ENCODE data around the gene CCL4L2.
"Not testable (repeated sequence)": the region's sequence is repeated elsewhere in the genome, so short reads cannot be mapped to it uniquely, and the experiment has no call there.

The CCL4L2 gene

DNA sequence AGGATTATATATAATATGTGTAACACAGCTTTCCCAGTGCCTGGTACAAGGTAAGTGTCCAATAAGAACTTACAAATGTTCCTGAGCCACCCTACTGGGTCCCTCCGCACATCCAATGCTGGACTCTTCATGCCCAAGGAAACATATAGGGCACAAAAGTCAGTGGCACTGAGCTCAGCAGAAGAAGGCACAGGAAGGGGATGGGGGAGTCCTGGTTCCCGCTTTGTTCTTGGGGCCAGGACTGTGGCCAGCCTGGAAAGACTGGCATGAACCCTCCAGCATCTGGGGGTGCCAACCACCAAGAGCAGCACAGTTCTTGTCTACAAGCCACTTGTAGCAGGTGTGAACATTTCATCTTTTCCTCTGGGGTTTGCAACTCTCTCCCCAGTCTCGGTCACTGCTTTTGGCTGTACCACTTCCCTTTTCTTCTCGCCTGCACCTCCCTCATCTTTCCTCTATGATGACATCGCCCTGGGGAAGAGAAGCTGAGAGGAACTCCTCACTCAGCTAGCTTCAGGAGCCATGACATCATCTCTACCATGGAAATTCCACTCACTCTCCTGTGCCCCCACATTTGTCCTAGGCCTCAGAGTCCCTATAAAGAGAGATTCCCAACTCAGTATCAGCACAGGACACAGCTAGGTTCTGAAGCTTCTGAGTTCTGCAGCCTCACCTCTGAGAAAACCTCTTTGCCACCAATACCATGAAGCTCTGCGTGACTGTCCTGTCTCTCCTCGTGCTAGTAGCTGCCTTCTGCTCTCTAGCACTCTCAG, at the start of gene CCL4L2:
Gene CCL4L2 (plus strand): TSS at position 625 of the 773 bp plus-strand sequence.
- not testable (repeated sequence) for DNase-seq

DNA sequence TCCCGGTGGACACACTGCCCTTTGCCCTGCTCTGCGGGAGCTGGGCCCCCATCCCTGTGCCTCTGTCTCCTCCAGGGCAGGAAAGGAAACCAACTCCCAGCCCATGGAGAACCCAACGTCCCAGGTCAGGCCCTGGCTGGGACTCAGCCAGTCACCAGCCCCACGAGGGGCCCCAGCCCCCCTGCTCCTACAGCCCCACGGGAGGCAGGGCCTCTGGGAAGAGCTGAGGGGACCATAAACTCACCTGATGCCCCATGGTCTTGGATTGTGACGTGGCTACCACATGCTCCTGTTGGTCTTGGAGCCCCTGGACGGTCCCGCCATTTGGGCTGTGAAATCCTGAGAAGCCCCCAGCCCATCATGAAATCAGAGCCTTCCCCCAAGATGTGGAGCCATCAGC, 42.0 kb upstream of the CCL4L2 start:
- in situ Hi-C loops (cut with HindIII; ENCODE audit: low pct_ligation_motif_present, low pct_unique_long_range_greater_than_20kb, low sequenced_read_pairs); DNase-seq: not testable (repeated sequence)

More for the DNA sequence above, at the start of gene CCL4L2:
- in situ Hi-C loops (cut with HindIII; ENCODE audit: low pct_ligation_motif_present, low pct_unique_long_range_greater_than_20kb, low sequenced_read_pairs): not testable (repeated sequence)

DNA sequence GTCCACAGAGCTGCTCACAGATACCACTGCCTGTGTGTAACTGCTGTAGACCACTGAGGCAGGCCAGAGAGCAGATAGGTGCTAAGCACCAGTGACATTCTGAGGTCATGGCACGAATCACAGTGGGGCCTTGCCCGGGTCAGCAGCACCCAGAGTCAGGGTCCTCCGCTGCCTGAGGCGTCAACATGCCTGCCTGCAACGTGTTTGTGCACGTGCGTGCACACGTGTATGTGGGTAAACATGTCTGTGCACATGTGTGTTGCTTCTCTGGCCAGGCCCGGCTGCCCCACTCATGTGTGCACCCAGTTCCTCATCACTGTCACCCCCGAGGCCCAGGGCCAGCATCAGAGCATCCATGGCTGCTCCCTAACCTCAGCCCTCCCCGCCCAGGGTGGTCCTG, 34.3 kb upstream of the CCL4L2 start, which contains the start of gene TBC1D3B:
Gene TBC1D3B (minus strand): TSS at position 101 of the 400 bp plus-strand sequence. CDS start 1,586 bp downstream, outside the sequence.
- in situ Hi-C loops (cut with HindIII; ENCODE audit: low pct_ligation_motif_present, low pct_unique_long_range_greater_than_20kb, low sequenced_read_pairs); DNase-seq: not testable (repeated sequence)

DNA sequence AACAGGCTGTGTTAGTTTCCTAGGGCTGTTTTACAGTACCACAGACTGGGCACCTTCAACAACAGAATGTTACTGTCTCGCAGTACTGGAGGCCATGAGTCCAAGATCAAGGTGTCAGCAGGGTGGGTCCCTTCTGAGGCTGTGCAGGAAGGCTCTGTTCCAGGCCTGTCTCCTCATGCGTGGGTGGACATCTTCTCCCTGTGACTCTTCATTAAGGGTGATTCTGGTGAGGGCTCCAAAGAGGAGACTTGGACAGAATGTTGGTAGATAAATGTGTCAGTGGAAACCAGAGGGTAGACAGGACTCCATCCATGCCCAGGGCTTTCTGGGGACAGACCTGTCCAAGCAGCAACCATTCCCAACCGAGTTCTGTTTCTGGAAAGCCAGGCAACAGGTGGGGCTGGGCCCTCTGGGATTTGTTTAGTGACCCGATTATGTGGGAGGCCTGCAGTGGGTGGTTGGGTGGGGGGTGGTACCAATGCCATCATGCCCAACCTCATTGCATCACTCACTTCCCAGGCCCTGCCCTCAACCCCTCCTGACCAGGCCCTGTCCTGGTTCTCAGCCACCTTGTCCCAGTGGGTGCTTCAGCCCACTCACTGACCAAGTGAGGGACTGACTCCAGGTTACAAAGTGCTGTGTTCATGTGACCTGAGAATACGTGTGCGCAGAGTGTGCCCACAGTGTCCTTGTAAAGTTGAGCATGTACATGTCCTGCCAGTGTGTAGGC, 29.3 kb upstream of the CCL4L2 start:
- in situ Hi-C loops (cut with HindIII; ENCODE audit: low pct_ligation_motif_present, low pct_unique_long_range_greater_than_20kb, low sequenced_read_pairs); DNase-seq: not testable (repeated sequence)

DNA sequence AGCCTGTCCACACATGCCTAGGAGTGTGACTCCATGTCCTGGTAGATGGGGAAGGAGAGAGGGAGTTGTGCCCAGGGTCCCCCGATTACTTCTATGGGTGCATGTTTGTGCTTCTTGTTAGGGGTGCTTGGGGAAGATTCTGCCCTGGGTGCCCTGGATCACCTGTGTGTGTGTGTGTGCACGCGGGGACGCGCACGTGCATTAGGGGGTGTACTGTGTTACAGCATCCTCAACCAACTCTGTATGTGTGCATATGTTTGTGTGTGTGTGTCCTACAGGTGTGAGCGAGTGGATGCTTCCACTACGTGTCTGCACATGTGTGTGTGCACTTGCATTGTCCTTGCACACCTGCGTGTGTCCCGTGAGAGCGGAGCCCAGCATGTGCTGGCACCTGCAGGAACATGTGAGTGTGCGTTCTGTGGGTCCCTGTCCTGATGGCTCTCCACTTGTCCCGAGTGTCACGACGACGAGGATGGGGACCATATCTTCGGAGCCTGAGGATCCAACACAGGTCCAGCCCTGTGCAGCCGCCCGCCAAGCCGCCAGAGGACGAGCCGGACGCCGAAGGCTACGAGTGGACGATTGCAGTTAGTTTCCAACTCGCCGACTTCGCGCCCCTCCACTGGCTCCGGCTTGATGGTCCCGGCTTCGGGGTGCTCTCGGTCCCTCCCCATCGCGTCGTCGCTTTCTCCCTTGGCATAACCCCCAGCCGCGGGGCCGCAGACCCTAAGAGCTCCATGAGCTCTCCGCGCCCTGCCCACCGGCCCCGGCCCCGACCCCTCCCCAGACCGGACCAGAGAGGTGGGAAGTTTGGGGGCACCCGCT, 28.5 kb upstream of the CCL4L2 start:
- DNase-seq: no peak
- in situ Hi-C loops (cut with HindIII; ENCODE audit: low pct_ligation_motif_present, low pct_unique_long_range_greater_than_20kb, low sequenced_read_pairs): no loop called here

DNA sequence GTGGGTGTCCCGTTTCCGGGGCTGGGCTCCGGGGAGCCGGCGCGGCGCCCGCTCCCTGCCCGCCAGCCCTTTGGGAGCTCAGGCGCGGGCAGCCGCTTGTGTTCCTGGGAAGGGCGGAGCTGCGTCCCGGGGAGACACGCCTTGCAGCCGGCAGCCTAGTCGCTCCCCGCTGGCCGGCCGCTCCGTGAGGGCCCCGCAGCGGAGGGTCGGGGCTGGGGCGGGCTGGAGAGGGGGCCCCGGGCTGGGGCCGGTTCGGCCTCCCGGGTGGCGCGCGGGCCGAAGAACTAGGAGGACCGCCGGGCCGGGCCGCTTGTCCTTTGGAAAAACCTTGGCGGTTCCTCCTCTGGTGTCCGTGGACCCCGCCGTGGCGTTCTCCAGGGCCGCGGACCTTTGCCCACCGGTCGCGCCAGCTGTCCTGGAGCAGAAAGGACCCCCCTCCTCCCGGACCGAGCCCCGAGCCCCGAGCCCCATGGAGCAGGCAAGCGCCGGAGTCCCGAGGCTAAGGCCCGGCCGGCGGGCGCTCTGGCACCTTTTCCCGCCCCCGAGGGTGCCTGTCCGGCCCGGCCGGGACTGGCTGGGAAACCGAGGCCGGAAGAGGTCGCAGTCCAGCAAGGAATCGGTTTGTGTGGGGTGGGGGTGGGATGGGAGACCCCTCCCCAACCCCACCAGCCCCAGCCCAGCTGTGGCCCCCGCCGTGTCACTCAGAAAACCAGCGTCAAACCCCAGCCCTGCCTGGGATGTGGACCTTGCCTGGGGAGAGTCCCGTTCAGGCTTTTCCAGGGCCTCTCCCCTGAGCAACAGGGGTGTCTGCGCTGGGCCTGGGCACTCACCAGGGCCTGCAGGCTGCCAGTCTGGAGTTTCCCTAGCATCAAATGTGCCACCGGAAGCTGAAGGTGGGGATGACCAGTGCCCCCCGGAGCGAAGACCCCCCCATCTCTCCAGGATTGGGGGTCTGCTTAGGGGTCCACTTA, 27.6 kb upstream of the CCL4L2 start:
- peak; percentile 50 for DNase-seq
- in situ Hi-C loops (cut with HindIII; ENCODE audit: low pct_ligation_motif_present, low pct_unique_long_range_greater_than_20kb, low sequenced_read_pairs): no loop called here

DNA sequence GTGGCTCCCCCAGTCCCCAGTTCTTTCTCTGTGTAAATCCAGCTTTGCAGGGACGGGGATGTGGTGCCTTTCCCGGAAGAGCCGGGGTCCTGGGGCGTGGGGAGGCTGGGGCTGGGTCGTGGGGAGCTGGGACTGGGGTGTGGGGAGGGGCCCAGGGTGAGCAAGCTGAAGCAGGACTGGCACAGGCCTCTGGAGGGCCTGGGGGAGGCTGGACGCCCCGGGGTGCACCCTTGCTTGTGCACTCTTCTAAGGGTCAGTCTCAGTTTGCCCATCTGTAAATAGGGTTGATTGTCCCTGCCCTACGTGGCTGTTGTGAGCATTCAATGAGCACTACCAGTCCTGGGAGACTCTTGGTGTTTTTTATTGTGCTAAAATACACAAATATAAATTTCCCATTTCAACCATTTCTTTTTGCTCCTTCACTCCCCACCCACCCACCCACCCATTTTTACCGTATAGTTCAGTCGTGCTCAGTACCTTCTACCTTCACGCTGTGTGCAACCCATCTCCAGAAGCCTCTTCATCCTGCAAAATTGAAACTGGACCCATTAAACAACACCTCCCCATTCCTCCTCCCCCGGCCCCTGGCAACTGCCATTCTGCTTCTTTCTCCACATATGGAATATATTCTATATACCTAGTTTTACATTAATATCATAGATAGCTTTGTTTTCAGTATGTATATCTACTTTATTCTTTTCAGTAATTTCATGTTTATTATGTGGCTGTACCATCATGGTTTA, 26.7 kb upstream of the CCL4L2 start:
- in situ Hi-C loops (cut with HindIII; ENCODE audit: low pct_ligation_motif_present, low pct_unique_long_range_greater_than_20kb, low sequenced_read_pairs): no loop called here
- no peak for DNase-seq

DNA sequence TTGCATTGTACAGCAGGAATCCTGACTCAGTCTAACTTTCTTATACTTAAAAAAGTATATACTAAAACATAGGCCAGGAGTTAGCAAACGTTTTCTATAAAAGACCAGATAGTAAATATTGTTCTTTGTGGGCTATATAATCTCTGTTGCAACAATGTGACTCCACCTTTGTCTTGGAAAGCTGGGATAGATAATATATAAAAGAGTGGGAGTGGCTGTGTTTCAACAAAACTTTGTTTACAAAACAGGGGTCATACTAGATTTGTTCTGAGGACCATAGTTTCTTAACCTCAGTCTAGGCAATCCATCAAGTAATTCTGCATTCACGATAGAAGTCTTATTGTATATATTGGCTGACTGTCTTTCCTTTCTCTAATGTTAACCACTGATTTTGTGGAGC, 25.4 kb upstream of the CCL4L2 start:
- in situ Hi-C loops (cut with HindIII; ENCODE audit: low pct_ligation_motif_present, low pct_unique_long_range_greater_than_20kb, low sequenced_read_pairs): no loop called here
- DNase-seq: no peak

DNA sequence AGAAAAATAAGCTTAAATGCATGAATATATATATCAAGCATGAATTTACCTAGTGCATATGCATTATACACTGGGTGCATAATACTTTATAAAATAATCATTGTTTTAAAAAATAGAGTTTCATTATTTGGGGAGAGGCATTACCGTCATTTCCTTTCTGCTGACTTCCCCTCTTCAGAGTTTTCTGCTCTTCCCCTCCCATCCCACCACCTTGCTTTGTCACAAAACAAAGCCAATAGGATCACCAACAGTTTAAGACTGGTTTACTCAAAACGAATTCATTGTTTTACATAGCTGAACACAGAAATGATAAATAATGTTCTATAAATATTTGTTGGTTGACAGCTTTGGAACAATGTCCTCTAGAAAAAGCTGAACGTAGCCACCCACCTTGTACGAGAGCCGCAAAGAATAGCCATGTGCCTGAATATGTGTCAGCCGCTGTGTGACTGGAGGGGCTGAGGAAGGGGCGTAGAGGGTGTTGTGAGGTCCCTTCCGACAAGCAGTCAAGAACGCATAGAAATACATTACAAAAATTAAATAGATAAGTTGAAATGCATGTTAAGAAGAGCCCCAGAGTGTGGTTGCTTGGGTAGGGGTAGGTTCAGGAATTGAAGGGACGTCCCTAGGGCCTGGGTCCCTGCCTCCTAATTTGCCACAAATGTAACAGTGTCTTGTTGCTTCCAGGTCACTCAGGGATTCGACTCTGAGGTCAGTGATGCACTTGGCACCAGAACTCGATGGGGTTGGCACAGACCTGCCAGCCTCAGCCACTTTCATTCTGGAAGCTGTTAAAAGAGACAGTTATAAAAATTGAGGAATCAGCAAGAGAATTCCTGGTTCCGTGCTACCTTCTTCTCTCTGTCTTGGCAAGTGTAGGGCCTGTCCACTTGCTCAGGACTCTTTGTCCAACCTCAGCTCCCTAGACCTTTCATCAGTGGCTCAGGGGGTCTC, 23.8 kb upstream of the CCL4L2 start:
- in situ Hi-C loops (cut with HindIII; ENCODE audit: low pct_ligation_motif_present, low pct_unique_long_range_greater_than_20kb, low sequenced_read_pairs); DNase-seq: not testable (repeated sequence)

DNA sequence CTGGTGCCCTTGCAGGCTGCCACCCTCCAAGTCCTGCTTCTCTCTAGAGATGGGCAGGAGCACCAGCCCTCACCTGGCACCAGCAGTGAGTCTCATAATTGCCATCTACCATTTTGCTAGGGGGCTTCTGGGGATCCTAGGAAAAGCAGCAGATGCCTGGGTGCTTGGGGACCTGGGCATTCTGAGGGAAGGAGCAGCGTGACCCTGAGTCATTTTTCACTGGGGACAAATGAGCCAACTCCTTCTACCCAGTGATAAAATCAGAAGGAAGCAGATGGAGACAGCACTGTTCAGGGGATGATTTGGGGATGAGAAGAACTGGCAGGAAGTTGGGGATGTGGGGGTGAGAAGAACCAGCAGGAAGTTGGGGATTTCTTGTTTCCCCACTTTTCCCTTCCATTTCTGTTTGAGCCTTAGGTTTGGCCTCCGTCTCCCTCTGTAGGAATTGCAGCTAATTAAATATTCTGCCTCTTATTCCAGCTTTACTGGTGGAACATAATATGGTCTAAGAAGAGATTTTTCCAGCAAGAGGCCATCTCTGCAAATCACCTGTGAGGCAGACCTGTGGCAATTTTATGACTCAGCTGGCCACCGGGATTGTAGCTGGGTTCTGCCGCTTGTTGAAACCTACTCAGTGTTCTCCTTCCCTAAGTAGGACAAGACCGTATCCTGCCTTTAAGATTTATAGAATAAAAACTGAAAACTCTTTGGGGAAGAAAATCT, 22.8 kb upstream of the CCL4L2 start:
- in situ Hi-C loops (cut with HindIII; ENCODE audit: low pct_ligation_motif_present, low pct_unique_long_range_greater_than_20kb, low sequenced_read_pairs); DNase-seq: not testable (repeated sequence)

DNA sequence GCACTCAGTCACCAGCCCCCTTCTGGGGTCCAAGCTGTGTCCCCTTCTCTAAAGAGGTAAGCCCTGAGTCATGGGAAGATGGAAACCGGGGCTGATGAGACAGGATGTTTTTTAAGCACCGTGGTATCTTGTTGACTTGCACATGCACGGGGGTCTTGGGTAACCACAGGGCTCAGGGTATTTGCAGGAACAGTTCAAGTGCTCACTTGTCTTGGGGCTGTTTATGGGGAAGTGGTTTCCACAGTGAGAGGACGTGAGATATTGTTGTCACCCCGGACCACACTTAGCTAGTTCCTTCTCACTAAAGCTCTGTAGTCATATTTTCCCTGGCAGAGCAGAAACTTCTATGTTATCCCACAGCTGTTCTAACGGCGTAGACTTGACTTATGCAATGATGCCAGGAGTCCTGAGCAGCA, 22.0 kb upstream of the CCL4L2 start:
- in situ Hi-C loops (cut with HindIII; ENCODE audit: low pct_ligation_motif_present, low pct_unique_long_range_greater_than_20kb, low sequenced_read_pairs): no loop called here
- DNase-seq: no peak

DNA sequence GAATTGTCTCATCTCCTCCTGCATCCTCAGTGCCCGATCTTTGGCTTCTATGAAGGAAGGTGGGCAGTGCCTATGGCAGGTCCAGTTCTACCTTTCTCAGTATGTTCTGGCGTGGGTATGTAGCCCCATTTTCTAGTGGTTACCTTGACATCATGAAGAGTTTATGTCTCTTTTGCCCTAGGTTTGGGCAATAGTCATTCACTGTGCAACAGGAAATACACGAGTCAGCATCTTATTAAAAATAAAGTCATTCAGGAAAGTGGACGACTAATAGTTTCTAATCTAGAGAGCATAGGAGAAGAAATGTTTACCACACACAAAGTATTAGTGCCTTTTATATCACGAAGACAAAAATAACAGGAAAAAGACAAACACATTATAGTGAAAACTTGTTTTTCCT, 20.9 kb upstream of the CCL4L2 start:
- DNase-seq; in situ Hi-C loops (cut with HindIII; ENCODE audit: low pct_ligation_motif_present, low pct_unique_long_range_greater_than_20kb, low sequenced_read_pairs): not testable (repeated sequence)

DNA sequence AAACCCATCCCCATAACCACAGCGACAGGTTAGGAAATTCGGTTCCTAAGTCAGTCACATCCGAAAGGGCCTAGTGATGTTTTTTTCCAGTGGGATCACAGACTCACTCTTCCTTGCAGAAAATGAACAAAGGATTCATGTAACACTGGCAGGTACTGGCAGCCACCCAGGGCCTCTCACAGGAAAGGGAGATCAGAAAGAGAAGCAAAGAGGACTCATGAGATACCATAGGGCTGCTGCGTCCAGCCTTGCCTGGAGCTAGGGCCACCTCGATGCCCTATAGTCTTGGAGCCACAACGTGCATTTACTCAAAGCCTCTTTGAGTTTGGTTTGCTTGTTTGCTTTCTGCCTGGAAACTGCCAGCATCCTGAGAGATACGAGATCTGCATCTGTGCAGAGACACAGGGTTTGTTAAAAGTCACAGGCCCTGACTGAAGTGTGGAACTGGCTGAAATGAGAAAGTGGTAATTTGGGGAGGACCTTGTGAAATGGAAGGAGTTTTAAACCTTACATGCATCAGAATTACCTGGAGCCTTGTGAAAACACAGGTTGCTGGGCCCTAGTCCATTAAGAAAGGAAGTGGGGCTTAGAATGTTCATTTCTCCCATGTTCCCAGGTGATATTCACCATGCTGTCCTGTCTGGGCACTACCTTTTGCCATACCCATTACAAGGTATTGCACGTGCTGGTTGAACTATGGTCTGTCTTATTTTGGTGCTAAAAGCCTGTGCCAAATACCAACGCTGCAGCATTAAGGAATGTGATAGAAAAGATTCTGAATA, 20.1 kb upstream of the CCL4L2 start:
- in situ Hi-C loops (cut with HindIII; ENCODE audit: low pct_ligation_motif_present, low pct_unique_long_range_greater_than_20kb, low sequenced_read_pairs); DNase-seq: not testable (repeated sequence)

DNA sequence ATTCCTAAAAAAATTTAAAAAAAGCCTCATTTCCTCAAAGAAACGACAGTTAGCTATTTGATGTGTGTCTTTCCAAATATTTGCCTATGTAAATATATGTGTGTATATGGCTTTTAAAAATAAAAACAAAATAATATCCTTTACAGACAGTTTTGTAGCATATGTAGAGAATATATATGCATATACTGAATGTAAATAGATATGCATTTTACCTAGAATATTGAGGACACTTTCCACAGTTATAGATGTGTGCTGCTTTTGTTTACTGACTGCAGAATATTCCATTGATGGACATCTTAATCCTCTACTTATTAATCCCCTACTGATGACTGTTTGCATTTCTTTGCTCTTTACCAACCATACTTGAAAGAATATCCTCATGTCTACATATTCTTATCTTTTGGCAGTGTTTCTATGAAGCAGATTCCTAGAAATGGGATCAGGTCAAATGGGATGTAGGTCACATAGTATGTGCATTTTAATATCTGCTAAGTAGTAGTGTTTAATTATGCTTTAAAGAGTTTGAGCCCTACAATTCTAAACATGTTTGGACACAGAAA, 17.6 kb upstream of the CCL4L2 start:
- in situ Hi-C loops (cut with HindIII; ENCODE audit: low pct_ligation_motif_present, low pct_unique_long_range_greater_than_20kb, low sequenced_read_pairs): no loop called here
- no peak for DNase-seq
